ENCODE measurements around the gene ZNF189.

DNA sequence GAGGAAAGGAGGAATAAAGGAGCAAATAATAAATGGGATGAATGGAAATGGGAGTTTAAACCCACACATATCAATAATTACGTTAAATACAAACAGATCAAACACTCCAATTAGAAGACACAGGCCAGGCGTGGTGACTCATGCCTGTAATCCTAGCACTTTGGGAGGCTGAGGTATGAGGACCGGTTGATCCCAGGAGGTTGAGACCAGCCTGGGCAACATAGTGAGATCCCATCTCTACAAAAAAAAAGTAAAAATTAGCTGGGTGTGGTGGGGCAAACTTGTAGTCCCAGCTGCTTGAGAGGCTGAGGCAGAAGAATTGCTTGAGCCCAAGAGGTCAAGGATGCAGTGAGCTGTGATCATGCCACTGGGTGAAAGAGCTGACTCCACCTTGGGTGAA, 17.5 kb upstream of the ZNF189 start:
- TF ChIP-seq, protein P1, sequence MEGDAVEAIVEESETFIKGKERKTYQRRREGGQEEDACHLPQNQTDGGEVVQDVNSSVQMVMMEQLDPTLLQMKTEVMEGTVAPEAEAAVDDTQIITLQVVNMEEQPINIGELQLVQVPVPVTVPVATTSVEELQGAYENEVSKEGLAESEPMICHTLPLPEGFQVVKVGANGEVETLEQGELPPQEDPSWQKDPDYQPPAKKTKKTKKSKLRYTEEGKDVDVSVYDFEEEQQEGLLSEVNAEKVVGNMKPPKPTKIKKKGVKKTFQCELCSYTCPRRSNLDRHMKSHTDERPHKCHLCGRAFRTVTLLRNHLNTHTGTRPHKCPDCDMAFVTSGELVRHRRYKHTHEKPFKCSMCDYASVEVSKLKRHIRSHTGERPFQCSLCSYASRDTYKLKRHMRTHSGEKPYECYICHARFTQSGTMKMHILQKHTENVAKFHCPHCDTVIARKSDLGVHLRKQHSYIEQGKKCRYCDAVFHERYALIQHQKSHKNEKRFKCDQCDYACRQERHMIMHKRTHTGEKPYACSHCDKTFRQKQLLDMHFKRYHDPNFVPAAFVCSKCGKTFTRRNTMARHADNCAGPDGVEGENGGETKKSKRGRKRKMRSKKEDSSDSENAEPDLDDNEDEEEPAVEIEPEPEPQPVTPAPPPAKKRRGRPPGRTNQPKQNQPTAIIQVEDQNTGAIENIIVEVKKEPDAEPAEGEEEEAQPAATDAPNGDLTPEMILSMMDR (IDR thresholded peaks at IDR 0.05; ENCODE audit: extremely low read depth in 1 of 2, insufficient read depth in 1 of 2, low read depth in 1 of 2, low read length in 2 of 2) = no peak
- TF ChIP-seq, protein P2, sequence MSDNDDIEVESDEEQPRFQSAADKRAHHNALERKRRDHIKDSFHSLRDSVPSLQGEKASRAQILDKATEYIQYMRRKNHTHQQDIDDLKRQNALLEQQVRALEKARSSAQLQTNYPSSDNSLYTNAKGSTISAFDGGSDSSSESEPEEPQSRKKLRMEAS (IDR thresholded peaks at IDR 0.05; ENCODE audit: insufficient read depth, insufficient read length) = no peak
- TF ChIP-seq EZH2 (IDR thresholded peaks at IDR 0.05; ENCODE audit: borderline replicate concordance, low read depth, low read length, severe bottlenecking) (no peak), POLR2A (IDR thresholded peaks at IDR 0.05; ENCODE audit: low read depth, low read length) (no peak)

Data from endothelial cell of umbilical vein (primary cell).